LoVo (cell line): ENCODE results near the gene CHD6.

Source experiments
- DNase-seq: peaks from one replicate; pipeline ENCODE4 v3.0.0-alpha.2; 2016; ENCODE audit warnings: low spot score

CHD6 gene

DNA sequence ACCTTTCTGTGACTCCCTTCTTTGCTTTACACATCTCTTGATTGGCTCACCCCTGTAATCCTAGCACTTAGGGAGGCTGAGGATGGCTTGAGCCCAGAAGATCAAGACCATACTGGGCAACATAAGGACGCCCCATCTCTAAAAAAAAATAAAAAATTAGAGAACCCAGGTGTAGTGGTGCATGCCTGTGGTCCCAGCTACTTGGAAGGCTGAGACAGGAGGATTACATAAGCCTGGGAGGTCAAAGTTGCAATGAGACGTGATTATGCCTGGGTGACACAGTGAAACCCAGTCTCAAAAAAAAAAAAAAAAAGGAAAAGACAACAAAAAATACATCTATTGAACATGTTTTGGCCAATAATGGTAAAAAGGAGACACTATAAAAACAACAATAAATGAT is 37.8 kb downstream of the CHD6 start:
- no peak for DNase-seq

GRCh38 chr20:41577129-41578009 is 40.8 kb downstream of the CHD6 start:
- peak; percentile 14 for DNase-seq

GRCh38 chr20:41575412-41575811 is 42.8 kb downstream of the CHD6 start:
- no peak for DNase-seq

DNA sequence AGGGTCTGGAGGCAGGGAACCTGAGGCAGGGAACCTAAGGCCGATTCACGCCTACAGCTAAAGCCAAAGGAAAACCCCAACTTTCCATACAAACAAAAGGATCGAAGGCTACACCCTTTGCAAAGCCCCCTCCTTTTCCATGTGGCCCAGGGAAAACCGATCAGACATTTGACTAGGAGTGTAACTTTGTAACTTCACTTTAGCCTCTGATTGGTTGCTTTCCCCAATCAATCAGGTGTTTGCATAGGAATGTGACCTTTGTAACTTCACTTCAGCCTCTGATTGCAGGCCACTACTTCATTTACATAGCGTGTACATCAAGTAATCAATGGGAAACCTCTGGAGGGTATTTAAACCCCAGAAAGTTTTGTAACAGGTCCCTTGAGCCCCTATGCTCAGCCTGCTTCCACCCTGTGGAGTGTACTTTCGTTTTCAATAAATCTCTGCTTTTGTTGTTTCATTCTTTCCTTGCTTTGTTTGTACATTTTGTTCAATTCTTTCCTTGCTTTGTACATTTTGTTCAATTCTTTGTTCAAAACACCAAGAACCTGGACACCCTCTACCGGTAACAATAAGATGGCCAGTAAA is 43.3 kb downstream of the CHD6 start:
- no peak for DNase-seq

DNA sequence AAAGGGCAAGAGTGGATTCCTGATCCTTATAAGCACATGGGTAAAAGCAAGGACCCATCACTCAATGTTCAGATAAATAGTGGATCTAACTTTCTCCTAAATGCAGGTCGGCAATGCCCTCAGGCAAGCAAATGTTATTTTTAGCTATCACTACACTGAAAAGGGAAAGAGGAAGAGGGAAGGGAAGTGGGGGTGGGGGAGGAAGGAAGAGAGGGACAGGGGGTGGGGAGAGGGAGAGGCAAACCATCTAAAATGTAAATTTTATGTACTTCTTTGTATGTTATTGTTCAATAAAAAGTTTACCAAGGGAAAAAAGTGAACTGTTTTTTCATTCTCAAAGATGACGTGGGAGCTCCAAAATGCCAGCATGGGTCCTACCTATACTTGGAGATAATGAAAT is 44.2 kb downstream of the CHD6 start:
- DNase-seq, result no peak

- DNase-seq, result no peak
These were observed 46.1 kb downstream of the CHD6 start for GRCh38 chr20:41572010-41572572.

GRCh38 chr20:41571006-41571405 is 47.2 kb downstream of the CHD6 start:
- DNase-seq, result no peak

DNA sequence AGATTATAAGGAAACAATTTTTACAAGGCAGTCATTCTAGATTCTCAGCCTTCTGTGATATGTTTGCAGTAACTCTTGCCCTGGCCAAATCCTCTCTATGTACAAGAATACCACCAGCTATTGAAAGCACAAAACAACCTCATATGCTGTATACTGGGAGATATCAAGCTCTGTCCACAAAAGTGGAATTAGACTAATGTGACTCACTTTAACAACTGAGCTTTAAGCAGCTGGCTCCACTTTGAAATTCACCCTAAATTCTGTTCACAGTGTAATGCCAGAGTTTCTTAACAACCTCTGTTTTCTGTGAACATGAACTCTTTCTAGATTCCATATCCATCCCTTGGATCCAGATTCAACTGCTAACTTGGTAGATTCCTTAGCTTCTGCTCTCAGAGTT is 47.6 kb downstream of the CHD6 start:
- DNase-seq, result no peak

DNA sequence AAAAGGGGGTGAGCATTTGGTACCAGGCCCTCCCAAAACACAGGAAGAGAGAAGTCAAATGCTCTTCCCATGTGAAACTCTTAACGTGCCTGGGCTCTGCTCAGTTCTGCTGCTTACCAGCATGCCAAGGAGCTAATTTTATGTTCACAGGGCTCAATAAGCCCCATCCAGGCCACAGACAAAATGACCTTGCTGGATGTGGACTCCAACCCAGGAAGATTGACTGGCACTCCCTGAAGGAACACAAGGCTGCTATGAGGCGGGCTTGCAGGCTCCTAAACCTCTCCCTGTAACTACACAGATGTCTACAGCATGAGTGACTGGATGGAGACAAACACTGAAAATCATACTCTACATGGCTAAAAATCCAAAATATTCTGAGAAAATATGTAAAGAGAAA is 50.6 kb downstream of the CHD6 start:
- DNase-seq, result no peak

GRCh38 chr20:41566896-41567527 is 51.2 kb downstream of the CHD6 start:
- no peak for DNase-seq

DNA sequence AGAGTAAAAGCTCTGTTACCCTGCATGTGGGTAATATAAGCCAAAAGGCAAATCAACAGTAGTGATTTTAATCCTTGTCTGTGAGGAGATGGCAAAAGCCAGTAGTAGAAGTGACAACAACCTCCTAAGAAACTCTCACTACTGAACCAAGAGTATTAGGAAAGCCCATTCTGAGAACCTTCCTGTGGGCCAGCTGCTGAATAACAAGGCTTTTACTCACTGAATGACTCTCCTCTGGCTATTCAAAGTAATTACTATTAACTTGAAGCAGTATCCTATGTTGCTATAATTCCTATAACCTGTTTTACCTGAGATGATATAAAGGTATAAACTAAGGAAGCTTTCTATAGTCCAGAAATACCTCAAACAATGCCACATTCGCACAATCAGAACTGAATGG is 55.1 kb downstream of the CHD6 start:
- DNase-seq, result no peak

DNA sequence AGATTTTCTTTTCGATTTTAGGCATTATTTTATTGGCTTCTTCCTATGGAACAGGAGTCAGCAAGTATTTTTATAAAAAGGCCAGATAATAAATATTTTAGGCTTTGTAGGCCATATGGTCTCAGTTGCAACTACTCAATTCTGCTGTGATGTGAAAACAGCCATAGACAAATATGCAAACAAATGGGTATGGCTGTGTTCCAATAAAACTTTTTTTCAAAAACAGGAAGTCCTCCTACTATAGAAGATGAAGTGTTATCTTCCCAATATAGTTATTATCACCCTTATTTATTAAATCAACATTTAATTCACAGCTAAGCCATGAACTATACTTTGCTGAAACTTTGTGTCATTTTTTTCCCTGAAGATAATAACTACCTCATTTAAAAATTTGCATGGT is 57.2 kb downstream of the CHD6 start:
- no peak for DNase-seq

GRCh38 chr20:41559658-41560057 is 58.5 kb downstream of the CHD6 start:
- no peak for DNase-seq

DNA sequence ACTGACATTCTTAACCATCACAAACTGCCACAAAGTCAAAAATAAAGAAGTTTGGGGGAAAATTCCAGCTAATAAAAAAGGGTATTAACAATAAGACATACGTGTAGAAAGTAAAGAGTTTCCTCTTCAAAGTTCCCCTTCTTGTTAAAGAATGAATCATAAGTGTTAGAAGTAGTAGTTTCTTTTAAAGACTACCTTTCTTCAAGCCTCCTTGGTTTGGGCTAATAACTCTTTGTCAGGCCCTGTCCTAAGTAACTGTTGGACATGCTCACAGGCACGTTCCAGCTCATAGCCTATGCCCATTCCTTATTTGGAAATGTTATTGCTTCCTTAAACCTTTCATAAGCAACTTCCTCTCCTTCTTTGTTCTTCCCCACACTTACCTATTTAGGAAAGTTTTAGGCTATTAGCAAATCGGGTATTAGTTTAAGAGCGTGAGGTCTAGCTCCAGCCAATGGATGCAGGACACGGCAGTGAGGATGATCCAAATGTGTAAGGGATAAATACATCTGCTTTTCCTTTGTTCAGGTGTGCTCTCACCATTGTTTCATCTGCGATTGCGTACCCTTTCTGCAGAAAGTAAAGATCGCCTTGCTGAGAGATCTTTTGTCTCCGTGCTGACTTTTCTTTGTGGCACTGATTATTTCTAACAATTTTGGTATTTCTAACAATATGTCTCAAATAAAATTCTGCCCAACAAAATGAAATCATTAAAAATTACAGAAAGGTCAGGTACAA is 64.9 kb downstream of the CHD6 start:
- DNase-seq, result no peak

GRCh38 chr20:41552295-41553068 is 65.7 kb downstream of the CHD6 start:
- no peak for DNase-seq

DNA sequence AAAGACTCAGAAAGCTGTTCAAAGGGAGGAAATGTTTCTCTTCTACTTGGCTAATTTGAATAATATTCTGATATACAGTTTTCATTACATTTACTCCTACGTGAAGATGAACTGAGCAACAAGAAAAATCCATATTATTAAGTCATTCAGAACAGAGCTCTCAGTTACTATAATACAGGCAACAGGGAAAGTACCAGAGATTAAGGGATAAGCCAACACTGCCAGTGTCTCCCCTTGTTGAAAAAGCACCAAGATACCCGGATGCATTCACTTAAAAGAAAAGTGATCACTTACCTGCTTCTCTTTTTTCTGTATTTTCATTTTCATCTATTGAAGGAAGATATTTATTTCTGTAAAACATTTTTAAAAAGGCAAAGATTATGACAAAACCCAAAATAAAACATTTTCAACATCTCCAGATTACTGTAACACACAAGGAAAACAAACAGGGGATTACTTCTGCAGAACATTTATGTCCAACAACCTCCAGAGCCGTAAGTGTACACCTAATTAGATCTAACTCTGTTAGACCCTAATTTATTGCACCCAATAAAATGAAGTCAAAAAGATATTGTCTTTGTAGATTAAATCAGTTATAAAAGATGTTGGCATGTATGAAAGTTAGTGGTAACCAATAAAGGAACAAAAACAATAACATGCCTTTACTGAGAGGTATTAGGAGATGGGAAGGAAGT is 67.0 kb downstream of the CHD6 start:
- DNase-seq, result no peak

DNA sequence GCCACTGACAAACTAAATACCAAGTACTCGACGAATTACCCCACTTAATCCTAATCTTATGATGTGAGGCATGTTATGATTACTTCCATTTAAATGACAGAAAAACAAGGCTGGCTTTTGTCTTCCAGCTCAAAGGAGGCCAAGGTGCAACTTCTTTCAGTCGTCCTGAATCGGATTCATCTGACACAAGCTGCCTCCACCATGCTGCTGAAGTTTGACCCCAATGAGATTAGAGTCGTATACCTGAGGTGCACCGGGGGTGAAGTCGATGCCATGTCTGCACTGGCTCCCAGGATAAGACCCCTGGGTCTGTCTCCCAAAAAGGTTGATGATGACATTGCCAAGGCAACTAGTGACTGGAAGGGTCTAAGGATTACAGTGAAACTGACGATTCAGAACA is 71.0 kb downstream of the CHD6 start:
- DNase-seq, result no peak

DNA sequence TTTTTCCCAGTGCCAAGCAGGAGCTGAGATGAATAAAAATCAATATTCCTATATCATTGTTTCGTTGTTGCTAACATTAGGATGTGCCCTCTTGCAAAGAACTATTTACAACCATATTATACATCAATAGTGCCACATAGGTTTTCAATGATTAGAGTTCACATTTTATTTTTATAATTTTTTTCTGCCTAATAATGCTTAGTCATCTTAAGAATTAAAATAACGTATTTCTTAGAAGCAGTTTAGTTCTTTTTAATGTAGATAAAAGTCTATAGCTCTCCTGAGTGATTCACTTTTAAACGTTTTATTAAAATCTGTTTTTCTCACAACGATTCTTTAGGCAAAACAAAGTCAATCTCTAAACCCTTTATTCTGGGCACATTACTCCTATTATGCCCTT is 71.6 kb downstream of the CHD6 start:
- no peak for DNase-seq

DNA sequence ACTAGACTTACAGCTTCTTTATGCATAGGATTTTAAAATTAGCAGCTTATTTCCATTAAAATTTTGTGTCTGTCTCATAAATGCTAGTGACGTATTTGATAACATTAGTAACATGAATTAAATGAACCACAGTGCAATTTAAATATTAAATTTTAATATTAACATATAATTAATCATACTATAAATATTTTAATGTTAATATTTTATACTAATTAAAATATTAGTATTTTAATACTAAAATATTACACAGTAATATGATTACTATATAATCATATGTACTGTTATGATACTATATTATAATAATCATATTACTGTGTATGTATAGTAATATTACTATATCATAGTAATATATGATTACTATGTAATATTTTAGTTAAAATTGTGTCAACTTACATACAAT is 73.7 kb downstream of the CHD6 start:
- no peak for DNase-seq

- DNase-seq, result no peak
These were observed 77.3 kb downstream of the CHD6 start for GRCh38 chr20:41540918-41541317.

DNA sequence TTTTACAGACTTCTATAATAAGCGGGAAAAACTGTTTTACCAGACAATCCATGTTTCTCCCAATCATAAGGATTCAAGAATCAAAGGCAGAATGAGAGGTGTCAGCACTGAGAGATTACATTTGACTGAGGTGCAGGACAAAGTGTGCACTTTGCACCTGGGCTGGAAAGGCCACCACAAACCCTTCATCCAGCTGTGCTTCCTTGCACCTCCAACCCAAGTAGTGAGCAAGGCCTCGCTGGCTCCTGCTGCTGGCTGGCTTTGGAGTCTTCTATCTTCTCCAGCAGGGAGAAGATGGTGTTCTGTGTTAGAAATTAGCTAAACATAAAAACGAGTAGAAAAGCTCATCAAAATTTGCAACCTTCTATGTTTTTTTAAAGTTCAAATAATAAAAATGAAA is 77.7 kb downstream of the CHD6 start:
- no peak for DNase-seq
